GM18502 (cell line): ENCODE data around the gene TRAM2.

Experiments
- ATAC-seq: cut with Tn5 transposase; IDR thresholded peaks from one replicate; pipeline ENCODE4 v1.9.1; 2021; ENCODE audit warnings: mild to moderate bottlenecking; ENCODE audit not compliant: unreplicated experiment, poor library complexity

The TRAM2 gene

GRCh38 chr6:52571099-52571755, 5.6 kb downstream of the TRAM2 start:
- no peak for ATAC-seq

- ATAC-seq: no peak
Measured at GRCh38 chr6:52570291-52570700, 6.6 kb downstream of the TRAM2 start.

- ATAC-seq: no peak
Measured at GRCh38 chr6:52568320-52568719, 8.5 kb downstream of the TRAM2 start.

- no peak for ATAC-seq
Measured at GRCh38 chr6:52566853-52567279, 10.0 kb downstream of the TRAM2 start.

GRCh38 chr6:52566201-52566600, 10.7 kb downstream of the TRAM2 start:
- ATAC-seq: peak; percentile 84

- no peak for ATAC-seq
Measured at GRCh38 chr6:52564856-52565255, 12.0 kb downstream of the TRAM2 start.

- no peak for ATAC-seq
Measured at GRCh38 chr6:52562911-52563310, 13.9 kb downstream of the TRAM2 start.

- ATAC-seq: no peak
Measured at GRCh38 chr6:52560462-52560861, 16.4 kb downstream of the TRAM2 start.

- no peak for ATAC-seq
Measured at GRCh38 chr6:52558266-52559000, 18.4 kb downstream of the TRAM2 start.

GRCh38 chr6:52557389-52558265, 19.2 kb downstream of the TRAM2 start:
- no peak for ATAC-seq

GRCh38 chr6:52555518-52556233, 21.2 kb downstream of the TRAM2 start:
- no peak for ATAC-seq

- no peak for ATAC-seq
Measured at GRCh38 chr6:52554684-52555280, 22.1 kb downstream of the TRAM2 start.

GRCh38 chr6:52553719-52554118, 23.1 kb downstream of the TRAM2 start:
- no peak for ATAC-seq

- no peak for ATAC-seq
Measured at GRCh38 chr6:52553158-52553557, 23.7 kb downstream of the TRAM2 start.

GRCh38 chr6:52552278-52552643, 24.6 kb downstream of the TRAM2 start:
- peak; percentile 97 for ATAC-seq

- no peak for ATAC-seq
Measured at GRCh38 chr6:52551483-52552277, 25.2 kb downstream of the TRAM2 start.

GRCh38 chr6:52550870-52551269, 26.0 kb downstream of the TRAM2 start:
- no peak for ATAC-seq

- ATAC-seq: no peak
Measured at GRCh38 chr6:52550014-52550575, 26.8 kb downstream of the TRAM2 start.

GRCh38 chr6:52549428-52549827, 27.4 kb downstream of the TRAM2 start:
- no peak for ATAC-seq
